NCI-H345 treated with DMSO at 0.1 percent for 48 hours (cell line): ENCODE measurements around the gene HMBS.
"Not testable (repeated sequence)": the region's sequence is repeated elsewhere in the genome, so short reads cannot be mapped to it uniquely, and the experiment has no call there.

Experiments
- DNase-seq: peaks from one replicate; lab custom pipeline; 2025; ENCODE audit not compliant: unreplicated experiment; lab: John Stamatoyannopoulos, UW

Gene HMBS

DNA sequence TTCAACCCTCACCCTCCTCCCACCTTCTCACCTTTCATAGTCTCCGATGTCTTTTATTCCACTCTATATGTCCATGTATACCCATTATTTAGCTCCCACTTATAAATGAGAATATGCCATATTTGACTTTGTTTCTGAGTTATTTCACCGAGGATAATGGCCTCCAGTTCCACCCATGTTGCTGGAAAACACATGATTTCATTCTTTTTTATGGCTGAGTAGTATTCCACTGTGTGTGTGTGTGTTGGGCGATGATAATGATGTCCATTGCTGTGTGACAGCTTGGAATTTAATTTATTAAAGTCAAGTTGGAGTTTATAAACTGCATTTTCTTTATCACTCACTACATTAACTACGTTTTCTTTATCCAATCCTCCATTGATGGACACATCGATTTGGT lies 33.5 kb downstream of the HMBS start:
- DNase-seq = no peak

DNA sequence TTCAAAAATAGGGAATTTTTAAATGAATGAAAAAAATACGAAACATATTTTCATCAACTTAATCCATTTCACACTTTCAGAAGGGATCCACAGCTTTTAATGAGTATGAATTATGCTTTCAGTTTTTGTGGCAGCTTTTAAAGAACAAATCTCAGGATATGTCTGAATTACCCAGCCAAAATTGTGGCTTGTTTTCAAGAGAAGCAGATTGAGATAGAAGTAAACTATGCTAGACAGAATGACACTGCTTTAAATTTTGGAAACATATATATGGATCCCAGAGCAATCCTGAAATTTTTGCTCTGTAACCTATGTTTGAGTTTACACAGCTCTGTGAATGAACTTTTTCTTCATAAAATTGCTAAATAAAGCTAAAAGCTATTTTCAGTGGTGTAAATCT lies 34.3 kb downstream of the HMBS start:
- DNase-seq = no peak

DNA sequence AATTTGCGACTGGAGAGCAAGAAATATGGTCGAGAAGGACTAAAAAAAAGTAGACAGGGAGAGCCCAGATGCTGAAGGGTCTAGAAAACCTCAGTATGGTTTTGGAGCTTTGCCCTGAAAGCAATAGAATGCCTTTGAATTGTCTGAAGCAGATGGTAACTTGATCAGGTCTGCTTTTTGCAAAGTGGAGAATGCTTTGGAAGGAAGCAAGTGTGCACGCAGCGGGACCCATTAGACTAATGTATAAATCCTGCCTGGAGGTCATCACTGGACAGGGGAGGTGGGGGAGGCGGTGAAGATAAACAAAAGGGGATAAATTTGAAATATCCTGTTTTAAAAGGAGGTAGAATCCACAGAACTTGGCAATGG lies 35.9 kb downstream of the HMBS start:
- DNase-seq = no peak

DNA sequence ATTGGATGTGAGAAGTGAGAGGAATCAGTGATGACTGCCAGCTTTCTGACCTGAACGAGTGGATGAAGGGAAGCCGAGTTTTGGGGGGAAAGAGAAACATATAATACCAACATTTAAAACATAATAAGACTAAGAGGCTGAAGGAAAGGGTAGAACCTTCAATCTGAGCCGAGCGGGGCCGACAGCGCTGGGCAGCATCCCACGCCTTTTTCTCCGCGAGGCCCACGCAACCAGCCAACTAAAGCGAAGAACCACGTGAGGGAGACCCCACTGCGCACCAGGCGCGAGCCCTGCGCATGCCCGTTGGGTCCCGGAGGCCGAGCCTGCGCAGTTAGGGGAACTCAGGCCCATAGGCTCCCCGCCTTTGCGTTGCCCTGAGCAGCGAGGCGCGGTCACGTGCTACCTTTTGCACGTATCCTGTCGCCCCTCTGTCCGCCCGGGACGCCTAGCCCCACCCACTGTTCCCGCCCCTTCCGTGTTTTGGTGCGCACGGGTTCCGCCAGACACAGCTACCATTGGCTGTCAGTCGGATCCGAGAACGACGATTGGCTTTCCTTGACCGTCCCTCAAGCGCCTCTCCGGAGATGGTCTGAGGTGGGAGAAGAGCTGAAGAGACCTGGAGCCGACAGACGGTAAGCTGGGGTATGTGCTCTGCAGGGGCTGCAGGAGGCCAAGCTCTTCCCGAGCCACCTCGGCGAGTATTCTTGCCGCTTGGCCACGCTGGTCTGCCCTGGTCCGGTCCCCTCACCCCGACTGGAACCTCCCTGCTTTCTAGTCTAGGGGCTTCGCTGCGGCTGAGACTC lies 36.5 kb downstream of the HMBS start, which contains the start of gene HINFP:
TSS of gene HINFP (plus strand) at position 573 of the 803 bp plus-strand sequence. CDS start 5,365 bp downstream, outside the sequence.
- DNase-seq = peak; percentile 99

DNA sequence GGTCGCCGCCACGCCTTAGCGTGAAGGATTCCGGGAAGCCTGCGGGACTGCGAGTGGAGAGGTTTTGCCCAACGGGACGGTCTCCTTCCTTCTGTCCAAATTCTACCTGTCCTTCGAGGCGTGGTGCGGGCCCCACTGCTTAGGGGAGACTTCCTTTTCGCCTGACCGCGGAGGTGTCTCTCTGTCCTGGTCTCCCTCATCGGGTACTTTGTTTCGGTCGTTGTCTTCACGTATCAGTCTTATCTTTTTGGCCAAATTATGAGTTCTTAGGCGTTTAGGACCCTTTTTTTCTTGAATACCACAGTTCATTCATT lies 37.1 kb downstream of the HMBS start:
- DNase-seq = no peak

DNA sequence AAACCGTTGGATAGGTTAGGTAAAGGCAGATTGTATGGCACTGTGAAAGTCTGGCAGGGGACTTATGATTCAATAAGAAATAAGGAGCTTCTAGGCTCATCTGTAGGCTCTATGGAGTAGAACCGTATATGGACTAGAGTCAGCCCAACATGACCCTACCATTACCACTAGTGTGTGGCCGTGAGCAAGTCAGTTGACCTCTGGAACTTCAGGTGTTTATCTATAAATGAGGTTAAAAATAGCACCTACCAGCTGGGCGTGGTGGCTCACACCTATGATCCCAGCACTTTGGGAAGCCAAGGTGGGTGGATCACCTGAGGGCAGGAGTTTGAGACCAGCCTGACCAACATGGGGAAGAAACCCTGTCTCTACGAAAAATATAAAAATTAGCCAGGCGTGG lies 41.1 kb downstream of the HMBS start:
- DNase-seq = no peak

DNA sequence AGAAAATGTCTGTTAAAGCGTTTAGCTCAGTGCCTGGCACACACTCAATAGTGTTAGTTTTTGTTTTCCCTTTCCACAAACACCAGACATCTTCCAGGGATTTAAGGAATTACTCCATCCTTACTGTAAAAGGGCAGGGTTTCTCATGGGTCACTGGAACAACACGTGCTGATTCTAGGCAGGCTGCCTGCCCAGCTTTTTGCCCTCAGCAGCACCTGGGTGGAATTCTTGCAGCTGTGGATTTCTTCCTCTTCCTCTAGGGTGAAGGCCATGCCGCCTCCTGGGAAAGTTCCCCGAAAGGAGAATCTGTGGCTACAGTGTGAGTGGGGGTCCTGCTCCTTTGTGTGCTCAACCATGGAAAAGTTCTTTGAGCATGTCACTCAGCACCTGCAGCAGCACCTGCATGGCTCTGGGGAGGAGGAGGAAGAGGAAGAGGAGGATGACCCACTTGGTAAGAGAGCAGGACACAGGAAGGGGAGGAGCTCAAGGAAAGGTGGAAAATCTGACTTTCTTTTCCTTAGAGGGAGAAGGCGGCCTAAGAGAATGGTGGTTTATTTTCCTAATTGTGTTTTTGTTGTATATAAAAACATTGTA lies 42.1 kb downstream of the HMBS start:
- no peak for DNase-seq

DNA sequence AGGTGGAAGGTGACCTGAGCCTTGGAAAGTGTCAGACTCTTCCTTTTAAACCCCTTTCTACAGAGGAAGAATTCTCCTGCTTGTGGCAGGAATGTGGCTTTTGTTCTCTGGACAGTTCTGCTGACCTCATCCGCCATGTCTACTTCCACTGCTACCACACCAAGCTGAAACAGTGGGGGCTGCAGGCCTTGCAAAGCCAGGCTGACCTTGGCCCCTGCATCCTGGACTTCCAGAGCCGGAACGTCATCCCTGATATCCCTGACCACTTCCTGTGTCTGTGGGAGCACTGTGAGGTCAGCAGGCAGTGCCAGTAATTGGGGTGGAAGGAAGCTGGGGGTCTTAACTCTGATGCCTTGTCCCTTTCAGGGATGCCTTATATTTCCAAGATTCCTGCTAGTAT lies 46.0 kb downstream of the HMBS start:
- no peak for DNase-seq

DNA sequence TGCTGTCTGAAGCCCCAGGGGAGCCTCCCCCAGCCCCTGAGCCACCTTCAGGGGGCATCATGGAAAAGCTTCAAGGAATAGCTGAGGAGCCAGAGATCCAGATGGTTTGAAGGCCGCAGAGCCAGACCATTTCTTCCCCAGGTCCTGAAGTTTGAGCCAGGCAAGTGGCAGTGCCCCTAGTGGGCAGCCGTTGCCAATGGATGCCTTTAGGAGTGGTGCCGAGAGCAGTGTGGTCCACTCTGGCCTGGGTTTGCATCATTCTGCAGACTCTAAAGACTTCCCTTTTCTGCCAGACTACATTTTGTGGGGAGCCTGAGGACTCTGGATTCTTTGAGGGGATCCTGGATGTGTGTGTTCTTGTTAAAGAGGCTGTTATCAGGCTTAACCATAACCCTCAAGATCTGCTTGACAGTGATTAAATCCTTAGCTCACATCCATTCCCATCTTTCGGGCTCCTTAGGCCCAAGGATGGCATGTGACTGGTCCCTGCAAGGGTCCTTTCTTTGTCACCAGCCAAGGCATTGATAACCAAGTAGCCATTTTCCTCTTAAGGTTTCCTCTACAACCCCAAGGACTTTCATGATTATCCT lies 49.8 kb downstream of the HMBS start:
- no peak for DNase-seq

DNA sequence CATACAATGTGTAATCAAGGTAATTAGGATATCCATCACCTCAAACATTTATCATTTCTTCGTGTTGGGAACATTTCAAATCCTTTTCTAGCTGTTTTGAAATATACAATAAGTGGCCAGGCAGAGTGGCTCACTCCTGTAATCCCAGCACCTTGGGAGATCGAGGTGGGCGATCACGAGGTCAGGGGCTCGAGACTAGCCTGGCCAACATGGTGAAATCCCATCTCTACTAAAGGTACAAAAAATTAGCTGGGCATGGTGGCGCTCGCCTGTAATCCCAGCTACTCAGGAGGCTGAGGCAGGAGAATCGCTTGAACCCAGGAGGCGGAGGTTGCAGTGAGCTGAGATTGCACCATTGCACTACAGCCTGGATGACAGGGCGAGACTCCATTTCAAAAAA lies 54.6 kb downstream of the HMBS start:
- not testable (repeated sequence) for DNase-seq
